ENCODE data around the gene NECTIN2.

Gene NECTIN2

DNA sequence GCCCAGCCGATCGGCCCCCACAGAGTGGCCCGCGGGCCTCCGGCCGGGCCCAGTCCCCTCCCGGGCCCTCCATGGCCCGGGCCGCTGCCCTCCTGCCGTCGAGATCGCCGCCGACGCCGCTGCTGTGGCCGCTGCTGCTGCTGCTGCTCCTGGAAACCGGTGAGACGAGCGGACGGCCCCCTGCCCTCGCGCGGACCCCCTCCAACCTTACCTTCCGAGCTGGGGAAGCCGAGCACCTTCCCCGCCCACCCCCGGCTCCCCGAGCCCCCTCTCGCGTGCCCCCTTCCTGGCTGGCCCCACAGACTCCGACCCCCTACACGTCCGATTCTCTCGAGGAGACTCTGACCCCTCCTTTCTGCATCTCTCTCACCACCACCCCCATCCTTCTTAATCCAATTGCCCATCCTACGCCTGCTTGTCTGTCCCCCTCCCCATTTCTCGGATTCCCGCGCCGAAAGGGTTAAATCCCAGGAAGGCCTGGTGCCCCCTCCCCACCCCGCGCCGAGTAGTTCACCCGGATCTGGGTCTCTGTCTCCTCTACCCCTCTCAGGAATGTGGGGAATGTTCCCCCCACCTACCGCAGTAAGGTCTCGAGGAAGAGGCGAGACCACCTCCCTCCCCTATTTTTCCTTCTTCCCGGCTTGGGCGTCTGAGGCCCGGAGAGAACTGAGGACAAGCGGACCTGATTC, 502 bp downstream of the NECTIN2 start:
- peaks cover 10% of the 10 kb centered on the region for H3K4me1 ChIP-seq (ENCODE audit: low read length)
- no peak overlapping the region for H3K9ac ChIP-seq (ENCODE audit: low read length)
- H2AFZ ChIP-seq (ENCODE audit: low read depth, low read length) = no peak overlapping the region
- H3K9me3 ChIP-seq (ENCODE audit: insufficient read depth, low read length) = no peaks in the 10 kb centered on the region
- no peaks in the 10 kb centered on the region for H4K20me1 ChIP-seq (ENCODE audit: insufficient read depth, low read length)
- peaks cover 2% of the 10 kb centered on the region; the same call in 1 of the 2 replicates for H3K27me3 ChIP-seq (ENCODE audit: low read depth, low read length)
- H3K27ac ChIP-seq (ENCODE audit: low read length) = no peak overlapping the region
- peak overlapping the region; percentile 68 for H3K4me2 ChIP-seq (ENCODE audit: low read length)
- no peaks in the 10 kb centered on the region for H3K79me2 ChIP-seq (ENCODE audit: low read length)
- peak overlapping the region; percentile 76 for H3K4me3 ChIP-seq (ENCODE audit: low read length)
- no peak for TF ChIP-seq EZH2phosphoT487 (IDR thresholded peaks at IDR 0.05; ENCODE audit: low read depth)
- TF ChIP-seq, protein P1, sequence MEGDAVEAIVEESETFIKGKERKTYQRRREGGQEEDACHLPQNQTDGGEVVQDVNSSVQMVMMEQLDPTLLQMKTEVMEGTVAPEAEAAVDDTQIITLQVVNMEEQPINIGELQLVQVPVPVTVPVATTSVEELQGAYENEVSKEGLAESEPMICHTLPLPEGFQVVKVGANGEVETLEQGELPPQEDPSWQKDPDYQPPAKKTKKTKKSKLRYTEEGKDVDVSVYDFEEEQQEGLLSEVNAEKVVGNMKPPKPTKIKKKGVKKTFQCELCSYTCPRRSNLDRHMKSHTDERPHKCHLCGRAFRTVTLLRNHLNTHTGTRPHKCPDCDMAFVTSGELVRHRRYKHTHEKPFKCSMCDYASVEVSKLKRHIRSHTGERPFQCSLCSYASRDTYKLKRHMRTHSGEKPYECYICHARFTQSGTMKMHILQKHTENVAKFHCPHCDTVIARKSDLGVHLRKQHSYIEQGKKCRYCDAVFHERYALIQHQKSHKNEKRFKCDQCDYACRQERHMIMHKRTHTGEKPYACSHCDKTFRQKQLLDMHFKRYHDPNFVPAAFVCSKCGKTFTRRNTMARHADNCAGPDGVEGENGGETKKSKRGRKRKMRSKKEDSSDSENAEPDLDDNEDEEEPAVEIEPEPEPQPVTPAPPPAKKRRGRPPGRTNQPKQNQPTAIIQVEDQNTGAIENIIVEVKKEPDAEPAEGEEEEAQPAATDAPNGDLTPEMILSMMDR (IDR thresholded peaks at IDR 0.05; ENCODE audit: low read depth, low read length) = no peak
- H3K36me3 ChIP-seq (replicated peaks; ENCODE audit: low read depth, low read length) = no peaks in the 10 kb centered on the region

DNA sequence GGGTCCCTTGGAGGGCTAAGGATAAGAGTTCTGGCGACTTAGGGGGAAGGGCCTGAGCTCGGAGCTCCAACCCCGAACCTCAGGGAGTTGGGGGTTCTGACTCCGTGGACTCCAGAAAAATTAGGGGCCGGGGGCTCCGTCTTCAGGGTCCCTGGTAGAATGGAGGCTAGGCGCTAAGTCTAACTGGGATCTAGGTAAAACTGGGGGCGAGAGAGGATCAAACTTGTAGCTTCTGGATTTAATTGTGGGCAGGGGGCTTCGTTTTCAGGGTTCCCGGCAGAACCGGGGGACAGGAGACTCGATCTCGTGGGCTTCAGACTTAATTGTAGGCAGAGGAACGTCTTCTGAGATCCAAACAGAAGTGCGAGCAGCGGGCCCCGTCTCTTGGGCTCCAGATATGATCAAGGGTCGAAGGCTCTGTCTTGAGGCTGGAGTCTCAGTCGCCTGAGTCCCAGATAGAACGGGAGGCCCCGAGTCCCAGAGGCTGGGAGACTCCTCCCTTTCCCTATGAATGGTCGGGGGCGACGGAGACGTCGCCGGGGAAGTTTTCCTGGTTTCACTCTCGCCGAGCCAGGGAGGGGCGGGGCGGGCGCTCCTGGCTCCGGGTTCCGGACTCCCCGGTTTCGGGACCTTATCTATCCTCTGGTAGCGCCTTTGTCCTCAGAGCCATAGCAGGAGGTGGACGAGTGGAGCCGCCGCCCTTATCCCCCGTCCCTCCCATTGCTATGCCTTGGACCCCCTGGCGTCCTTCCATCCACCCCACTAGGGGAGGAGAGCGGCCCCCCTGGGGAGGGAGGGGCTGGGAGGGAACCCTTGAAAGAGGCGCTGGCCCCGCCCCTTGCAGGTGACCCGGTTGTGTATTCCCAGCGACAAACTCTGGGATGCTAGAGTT, 1.3 kb downstream of the NECTIN2 start:
- no peak overlapping the region for H3K4me2 ChIP-seq (ENCODE audit: low read length)
- H2AFZ ChIP-seq (ENCODE audit: low read depth, low read length) = no peak overlapping the region
- no peaks in the 10 kb centered on the region for H4K20me1 ChIP-seq (ENCODE audit: insufficient read depth, low read length)
- H3K4me1 ChIP-seq (ENCODE audit: low read length) = peaks cover 10% of the 10 kb centered on the region
- no peak overlapping the region for H3K9ac ChIP-seq (ENCODE audit: low read length)
- no peak overlapping the region for H3K27ac ChIP-seq (ENCODE audit: low read length)
- no peaks in the 10 kb centered on the region for H3K79me2 ChIP-seq (ENCODE audit: low read length)
- no peaks in the 10 kb centered on the region for H3K36me3 ChIP-seq (replicated peaks; ENCODE audit: low read depth, low read length)
- TF ChIP-seq, protein P1 (IDR thresholded peaks at IDR 0.05; ENCODE audit: low read depth, low read length) = no peak
- no peak for TF ChIP-seq EZH2phosphoT487 (IDR thresholded peaks at IDR 0.05; ENCODE audit: low read depth)
- no peak overlapping the region for H3K4me3 ChIP-seq (ENCODE audit: low read length)
- H3K9me3 ChIP-seq (ENCODE audit: insufficient read depth, low read length) = no peaks in the 10 kb centered on the region
- peaks cover 3% of the 10 kb centered on the region; the same call in 1 of the 2 replicates for H3K27me3 ChIP-seq (ENCODE audit: low read depth, low read length)

DNA sequence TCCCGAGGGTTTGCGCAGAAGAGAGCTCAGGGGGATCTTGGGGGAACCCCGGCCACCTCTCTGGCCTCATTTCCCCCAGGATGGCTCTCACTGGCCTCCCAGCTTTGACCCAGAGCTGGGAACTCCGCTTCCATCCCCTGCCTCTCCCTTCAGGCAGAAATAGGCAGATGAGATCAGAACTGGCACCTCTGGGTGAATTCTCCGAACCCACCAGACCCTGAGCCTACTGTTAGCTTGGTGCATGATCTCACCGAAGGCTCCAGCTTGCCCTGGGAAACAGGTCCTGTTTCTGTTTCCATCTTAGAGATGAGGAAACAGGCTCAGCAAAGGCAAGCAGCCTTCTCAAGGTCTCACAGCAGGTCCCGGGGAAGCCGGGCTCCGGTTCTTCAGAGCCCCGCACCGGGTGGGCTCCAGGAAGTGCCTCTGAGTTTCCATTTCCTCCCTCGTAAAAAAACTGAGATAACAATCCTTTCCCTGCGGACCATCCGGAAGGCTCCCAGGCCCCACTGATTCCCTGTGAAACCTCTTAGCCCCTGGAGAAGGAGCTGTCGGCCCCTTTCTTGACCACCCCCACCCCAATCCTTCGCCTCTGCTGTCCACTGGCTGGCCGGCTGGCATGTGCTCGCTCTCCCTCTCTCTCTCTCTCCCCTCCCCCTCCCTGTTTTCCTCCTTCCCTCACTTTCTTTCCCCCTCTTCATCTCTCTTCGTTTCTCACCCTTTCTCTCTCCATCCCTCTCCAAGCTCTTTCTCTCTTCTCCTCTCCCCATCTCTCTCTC, 2.1 kb downstream of the NECTIN2 start:
- Histone ChIP-seq H3K36me3 (replicated peaks; ENCODE audit: low read depth, low read length) (no peaks in the 10 kb centered on the region), H3K27me3 (ENCODE audit: low read depth, low read length) (peaks cover 6% of the 10 kb centered on the region; the same call in 1 of the 2 replicates), H2AFZ (ENCODE audit: low read depth, low read length) (no peak overlapping the region), H3K9me3 (ENCODE audit: insufficient read depth, low read length) (no peaks in the 10 kb centered on the region), H3K4me2 (ENCODE audit: low read length) (no peak overlapping the region), H3K79me2 (ENCODE audit: low read length) (no peaks in the 10 kb centered on the region), H3K4me1 (ENCODE audit: low read length) (peaks cover 10% of the 10 kb centered on the region), H3K4me3 (ENCODE audit: low read length) (no peak overlapping the region), H4K20me1 (ENCODE audit: insufficient read depth, low read length) (no peaks in the 10 kb centered on the region), H3K9ac (ENCODE audit: low read length) (no peak overlapping the region), H3K27ac (ENCODE audit: low read length) (no peak overlapping the region)
- TF ChIP-seq EZH2phosphoT487 (IDR thresholded peaks at IDR 0.05; ENCODE audit: low read depth) = no peak
- TF ChIP-seq, protein P1 (IDR thresholded peaks at IDR 0.05; ENCODE audit: low read depth, low read length) = no peak
